HG03558 (cell line): ENCODE results near the gene SYNE2.

Experiments used
- ATAC-seq: cut with Tn5 transposase; IDR thresholded peaks from one replicate; pipeline ENCODE4 v1.9.1; 2021; ENCODE audit warnings: moderate number of reproducible peaks; ENCODE audit not compliant: unreplicated experiment; ENCODE audit errors: extremely low read depth

Gene SYNE2

DNA sequence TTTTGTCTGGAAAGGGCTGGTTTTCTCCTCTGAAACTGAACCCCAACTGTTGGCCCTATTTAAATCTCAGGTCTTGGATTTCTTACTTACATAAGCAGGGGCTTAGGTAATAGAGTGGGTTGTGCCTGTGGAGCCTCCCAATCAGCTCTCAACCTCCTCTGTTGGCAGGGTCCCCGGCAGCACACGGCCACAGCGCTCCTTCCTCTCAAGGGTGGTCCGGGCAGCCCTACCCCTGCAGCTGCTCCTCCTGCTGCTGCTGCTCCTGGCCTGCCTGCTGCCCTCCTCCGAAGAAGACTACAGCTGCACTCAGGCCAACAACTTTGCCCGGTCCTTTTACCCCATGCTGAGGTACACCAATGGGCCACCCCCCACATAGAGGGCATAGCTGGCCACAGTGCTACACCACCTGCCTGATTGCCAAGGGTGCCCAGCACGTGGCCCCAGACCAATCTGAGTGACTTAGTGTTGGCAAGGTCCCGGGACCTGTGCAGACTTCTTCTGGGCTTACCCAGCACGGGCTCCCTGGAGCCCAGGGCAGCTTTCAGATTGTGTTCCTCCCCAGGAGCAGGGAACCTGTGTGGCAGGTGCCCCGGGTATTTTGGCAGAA, 372.4 kb downstream of the SYNE2 start:
- no peak for ATAC-seq

- ATAC-seq, result no peak
Observed at GRCh38 chr14:64227856-64228255, 375.1 kb downstream of the SYNE2 start.

- no peak for ATAC-seq
Observed at GRCh38 chr14:64229489-64229888, 376.7 kb downstream of the SYNE2 start.

DNA sequence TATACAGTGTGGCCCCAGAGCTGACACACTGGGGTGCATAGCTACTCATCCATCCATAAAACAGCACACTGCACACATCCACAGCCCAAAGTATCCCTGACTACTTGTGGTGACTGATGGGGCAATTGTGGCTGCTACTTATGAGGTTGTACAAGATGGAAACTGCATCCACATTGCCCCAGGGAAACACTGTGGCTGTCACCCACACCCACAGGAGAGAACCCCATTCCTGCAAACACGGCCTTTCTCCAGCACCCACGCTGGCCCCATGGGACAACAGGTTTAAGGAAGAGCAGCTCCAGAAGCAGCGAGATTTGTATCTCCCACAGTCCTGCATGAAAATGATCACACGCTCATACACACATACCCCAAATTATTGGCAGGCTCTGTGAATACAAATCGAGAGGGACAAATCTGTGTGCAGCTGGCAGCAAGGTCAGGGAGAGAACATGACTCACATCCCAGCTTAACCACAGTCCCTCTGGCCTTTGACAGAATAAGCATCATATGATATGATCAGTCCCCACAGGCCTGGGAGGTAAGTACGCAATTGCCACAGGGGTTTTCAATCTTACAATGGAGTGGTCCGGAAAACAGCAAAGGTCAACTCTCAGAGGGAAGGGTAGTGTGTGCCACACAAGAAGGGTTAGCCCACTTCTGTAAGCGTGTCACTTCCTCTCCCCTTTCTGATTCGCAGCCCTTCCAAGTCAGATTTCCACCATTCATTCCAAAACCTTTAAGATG, 379.5 kb downstream of the SYNE2 start:
- peak; percentile 34 for ATAC-seq

- ATAC-seq, result no peak
Observed at GRCh38 chr14:64232944-64233343, 380.1 kb downstream of the SYNE2 start.

DNA sequence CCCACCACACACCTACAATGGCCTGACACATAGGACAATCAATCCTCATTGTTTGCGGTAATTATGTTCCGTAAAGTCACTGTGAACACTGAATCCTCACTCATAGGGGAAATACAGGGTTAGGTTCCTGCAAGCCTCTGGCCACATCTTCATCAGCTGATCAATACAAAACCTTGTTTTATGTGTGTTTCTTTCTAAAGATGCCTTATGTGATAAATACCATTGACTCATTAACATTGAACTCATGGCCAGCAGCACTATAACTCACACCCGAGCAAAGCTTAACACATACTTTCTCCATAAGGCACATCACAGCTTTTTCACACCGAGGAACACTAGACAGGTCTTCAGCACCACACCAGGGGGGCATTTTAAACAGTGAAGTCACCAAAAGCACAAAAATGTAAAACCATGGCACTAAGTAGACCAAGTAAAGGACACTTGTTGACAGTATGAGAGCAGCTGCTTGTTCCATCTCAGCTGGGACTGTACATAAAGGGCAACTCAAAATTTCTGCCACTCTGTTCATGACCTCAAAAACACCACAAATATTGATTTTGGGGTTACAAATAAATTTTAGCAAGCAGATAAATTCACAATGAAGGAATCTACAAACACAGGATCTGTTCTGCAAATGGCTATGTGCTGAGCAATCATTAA, 380.9 kb downstream of the SYNE2 start:
- ATAC-seq, result no peak

DNA sequence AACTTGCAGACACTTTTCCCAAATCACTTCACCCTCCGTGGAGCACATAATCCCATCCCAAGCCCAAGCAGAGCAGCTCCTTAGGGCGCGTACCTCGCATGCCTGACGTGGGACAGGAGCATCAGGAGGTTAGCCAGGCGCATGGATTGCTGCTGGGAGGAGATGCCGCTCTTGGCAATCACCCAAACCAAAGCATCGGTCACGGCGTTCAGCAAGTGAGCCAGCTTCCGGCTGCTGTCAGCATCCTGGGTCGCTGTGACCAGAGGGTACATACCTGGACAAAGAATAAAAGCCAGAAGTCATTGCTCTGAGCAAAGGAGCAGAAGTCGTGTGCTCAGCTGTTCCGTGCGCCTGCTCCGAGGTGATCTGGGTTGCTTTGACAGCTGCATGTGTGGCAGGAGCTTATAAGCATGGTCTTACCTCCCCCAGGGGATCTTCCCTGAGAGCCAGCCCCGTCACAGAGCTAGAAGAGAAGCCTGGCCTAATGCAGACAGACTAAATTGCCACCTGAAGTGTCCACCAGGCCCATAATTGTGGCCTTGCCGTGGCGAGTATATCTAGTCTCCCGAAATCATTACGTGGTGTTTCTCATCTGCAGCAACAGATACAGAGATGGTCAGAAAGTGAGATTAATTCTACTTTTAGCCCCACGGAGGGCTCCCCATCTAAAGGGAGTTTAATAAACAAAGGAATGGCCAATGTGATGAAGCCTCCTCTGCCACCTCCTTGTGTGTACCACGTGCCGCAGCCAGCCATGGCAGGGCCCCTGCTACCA, 382.3 kb downstream of the SYNE2 start:
- no peak for ATAC-seq

- peak; percentile 35 for ATAC-seq
Observed at GRCh38 chr14:64235652-64236640, 383.1 kb downstream of the SYNE2 start.

GRCh38 chr14:64238049-64238448, 385.2 kb downstream of the SYNE2 start:
- no peak for ATAC-seq

GRCh38 chr14:64238631-64239030, 385.8 kb downstream of the SYNE2 start:
- ATAC-seq, result no peak

DNA sequence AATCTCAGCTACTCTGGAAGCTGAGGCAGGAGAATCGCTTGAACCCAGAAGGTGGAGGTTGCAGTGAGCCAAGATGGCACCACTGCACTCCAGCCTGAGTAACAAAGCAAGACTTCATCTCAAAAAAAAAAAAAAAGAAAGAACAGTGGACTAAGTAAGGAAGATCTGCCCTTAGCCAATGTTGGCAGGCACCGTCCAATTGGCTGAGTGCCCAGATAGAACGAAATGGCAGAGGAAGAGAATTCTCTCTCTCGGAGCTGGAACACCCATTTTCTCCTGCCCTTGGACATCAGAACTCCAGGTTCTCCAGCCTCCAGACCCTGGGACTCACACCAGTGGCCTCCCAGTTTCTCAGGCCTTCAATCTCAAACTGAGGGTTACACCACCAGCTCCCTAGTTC, 391.5 kb downstream of the SYNE2 start:
- ATAC-seq, result no peak

DNA sequence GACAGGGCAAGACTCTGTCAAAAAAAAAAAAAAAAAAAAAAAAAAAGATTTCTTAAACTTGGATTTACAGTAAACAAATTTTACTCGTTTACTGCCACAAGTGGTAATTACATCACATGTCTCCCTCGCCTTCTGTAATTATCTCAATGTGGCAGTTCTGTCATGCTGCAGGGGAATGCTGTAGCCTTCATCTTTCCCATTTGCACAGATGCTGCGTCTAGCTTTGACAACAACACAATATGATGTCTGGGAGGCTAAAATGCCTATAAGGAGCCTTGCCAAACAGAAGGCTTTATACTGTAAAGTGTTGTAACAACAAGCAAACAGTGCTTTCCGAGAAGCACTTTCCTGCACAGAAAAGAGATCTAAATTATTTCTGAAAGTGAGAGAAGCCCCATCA, 392.7 kb downstream of the SYNE2 start:
- no peak for ATAC-seq

DNA sequence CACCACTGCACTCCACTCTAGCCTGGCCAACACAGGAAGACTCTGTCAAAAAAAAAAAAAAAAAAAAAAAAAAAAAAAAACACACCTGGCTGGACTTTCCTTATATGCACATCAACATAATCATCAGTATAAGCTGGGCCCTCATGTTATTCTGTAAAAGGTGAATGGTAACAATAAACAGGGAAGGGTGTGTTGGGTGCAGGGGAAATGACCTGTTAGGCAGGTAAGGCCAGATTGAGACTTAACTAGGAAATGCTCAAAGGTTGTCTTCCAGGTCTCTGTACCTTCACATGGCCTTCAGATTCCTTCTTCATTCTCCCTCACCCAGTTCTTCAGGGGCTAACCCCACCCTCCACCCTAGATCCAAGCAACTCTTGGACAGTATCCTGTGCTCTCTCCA, 393.9 kb downstream of the SYNE2 start:
- ATAC-seq, result no peak

DNA sequence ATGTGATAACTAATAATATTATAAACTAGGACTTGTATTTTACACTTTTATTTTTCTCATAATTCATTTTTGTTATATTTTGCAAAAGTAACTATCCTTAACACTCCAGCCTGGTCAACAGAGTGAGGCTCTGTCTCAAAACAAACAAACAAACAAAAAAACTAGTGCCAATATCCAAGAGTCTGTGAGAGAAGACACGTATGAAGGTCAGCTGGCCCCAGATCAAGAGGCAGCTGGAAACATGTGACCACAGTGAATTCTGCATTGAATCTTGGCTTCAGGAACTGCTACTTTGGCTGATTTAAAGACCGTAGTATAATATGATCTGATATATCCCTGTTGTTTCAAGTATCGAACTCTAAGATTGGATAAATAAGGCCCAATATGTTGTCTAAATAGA, 394.4 kb downstream of the SYNE2 start:
- no peak for ATAC-seq

DNA sequence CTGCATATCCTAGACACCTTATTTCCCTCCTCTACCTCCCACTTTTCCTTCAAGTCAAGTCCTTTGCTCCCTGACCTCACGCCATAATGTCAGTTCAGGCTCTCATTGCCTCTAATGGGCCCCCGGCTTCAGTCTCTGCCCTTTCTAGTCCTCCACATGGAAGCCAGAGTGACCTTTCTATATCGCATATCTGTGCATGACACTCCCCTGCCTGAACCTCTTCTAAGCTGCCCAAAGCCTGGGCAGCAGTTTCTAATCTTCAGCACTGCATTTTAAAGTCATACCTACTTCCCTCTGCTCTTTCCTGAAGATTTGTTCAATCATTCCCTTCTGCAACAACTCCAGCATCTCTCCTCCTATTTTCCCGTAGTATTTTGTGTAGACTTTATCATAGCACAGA, 395.9 kb downstream of the SYNE2 start:
- ATAC-seq, result no peak

DNA sequence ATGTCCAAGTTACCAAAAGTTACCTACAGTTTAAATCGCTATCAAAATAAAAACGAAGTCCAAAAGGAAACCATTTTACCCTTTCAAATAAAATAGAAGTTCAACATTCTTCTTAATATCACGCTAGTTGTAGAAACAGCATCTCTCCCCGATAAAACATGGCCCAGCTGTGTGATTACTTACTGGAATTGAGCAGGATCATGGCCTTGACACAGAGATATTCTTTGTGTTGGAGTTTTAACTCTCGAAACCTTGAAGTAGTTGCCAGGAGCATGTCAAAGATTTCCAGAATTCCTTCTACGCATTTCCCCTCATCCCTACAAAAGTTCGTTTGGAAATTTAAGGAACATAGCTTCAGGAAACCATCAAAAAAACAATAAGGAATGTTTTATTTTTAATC, 396.6 kb downstream of the SYNE2 start:
- ATAC-seq, result no peak

- ATAC-seq, result no peak
Observed at GRCh38 chr14:64253672-64254071, 400.9 kb downstream of the SYNE2 start.

- ATAC-seq, result no peak
Observed at GRCh38 chr14:64255756-64256155, 403.0 kb downstream of the SYNE2 start.

- ATAC-seq, result no peak
Observed at GRCh38 chr14:64260418-64260817, 407.6 kb downstream of the SYNE2 start.

DNA sequence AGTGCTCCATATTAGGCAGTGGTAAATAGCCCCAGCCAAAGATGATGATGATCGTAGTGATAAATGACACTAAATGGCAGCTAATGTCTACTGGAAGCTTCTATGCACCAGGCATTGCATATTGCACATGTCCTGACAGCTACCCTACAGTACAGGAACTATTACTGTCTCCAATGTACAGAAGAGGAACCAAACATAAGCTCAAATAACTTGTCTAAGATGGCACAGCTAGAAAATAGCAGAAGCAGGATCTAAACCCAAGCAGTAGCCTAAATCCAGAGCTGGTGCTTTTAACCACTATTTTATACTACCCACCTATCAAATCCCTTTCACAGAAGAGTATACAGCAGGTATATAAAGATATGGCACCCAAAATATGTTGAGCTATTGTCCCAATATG, 412.4 kb downstream of the SYNE2 start:
- no peak for ATAC-seq
